GM18858 (cell line): ENCODE results near the gene FKBP6.
"Not testable (repeated sequence)": the region's sequence is repeated elsewhere in the genome, so short reads cannot be mapped to it uniquely, and the experiment has no call there.

Experiments
- ATAC-seq: cut with Tn5 transposase; IDR thresholded peaks from one replicate; pipeline ENCODE4 v1.9.1; 2021; ENCODE audit not compliant: unreplicated experiment

Gene FKBP6

GRCh38 chr7:73354196-73354595 is 26.2 kb downstream of the FKBP6 start:
- no peak for ATAC-seq

- no peak for ATAC-seq
These were observed 26.9 kb downstream of the FKBP6 start for GRCh38 chr7:73354821-73355220.

GRCh38 chr7:73356159-73356558 is 28.2 kb downstream of the FKBP6 start:
- ATAC-seq = no peak

- ATAC-seq = no peak
These were observed 30.8 kb downstream of the FKBP6 start for GRCh38 chr7:73358590-73359275.

GRCh38 chr7:73359306-73359705 is 31.3 kb downstream of the FKBP6 start:
- no peak for ATAC-seq

GRCh38 chr7:73359746-73360375 is 31.9 kb downstream of the FKBP6 start:
- no peak for ATAC-seq

- ATAC-seq = not testable (repeated sequence)
These were observed 32.6 kb downstream of the FKBP6 start for GRCh38 chr7:73360590-73360989.

GRCh38 chr7:73363225-73364005 is 35.5 kb downstream of the FKBP6 start:
- no peak for ATAC-seq

GRCh38 chr7:73364006-73364728 is 36.2 kb downstream of the FKBP6 start:
- no peak for ATAC-seq

GRCh38 chr7:73366127-73366526 is 38.2 kb downstream of the FKBP6 start:
- ATAC-seq = no peak

GRCh38 chr7:73366990-73367389 is 39.0 kb downstream of the FKBP6 start:
- ATAC-seq = no peak

- ATAC-seq = no peak
These were observed 41.0 kb downstream of the FKBP6 start for GRCh38 chr7:73369009-73369408.

GRCh38 chr7:73369622-73370021 is 41.7 kb downstream of the FKBP6 start:
- no peak for ATAC-seq

GRCh38 chr7:73373741-73374140 is 45.8 kb downstream of the FKBP6 start:
- ATAC-seq = no peak

GRCh38 chr7:73376262-73376661 is 48.3 kb downstream of the FKBP6 start:
- not testable (repeated sequence) for ATAC-seq

- no peak for ATAC-seq
These were observed 48.9 kb downstream of the FKBP6 start for GRCh38 chr7:73376671-73377412.

GRCh38 chr7:73377413-73378200 is 49.6 kb downstream of the FKBP6 start:
- not testable (repeated sequence) for ATAC-seq

- no peak for ATAC-seq
These were observed 55.1 kb downstream of the FKBP6 start for GRCh38 chr7:73382934-73383503.

GRCh38 chr7:73387221-73387828 is 59.4 kb downstream of the FKBP6 start:
- ATAC-seq = no peak
